ENCODE measurements around the gene NKD1.

The NKD1 gene

DNA sequence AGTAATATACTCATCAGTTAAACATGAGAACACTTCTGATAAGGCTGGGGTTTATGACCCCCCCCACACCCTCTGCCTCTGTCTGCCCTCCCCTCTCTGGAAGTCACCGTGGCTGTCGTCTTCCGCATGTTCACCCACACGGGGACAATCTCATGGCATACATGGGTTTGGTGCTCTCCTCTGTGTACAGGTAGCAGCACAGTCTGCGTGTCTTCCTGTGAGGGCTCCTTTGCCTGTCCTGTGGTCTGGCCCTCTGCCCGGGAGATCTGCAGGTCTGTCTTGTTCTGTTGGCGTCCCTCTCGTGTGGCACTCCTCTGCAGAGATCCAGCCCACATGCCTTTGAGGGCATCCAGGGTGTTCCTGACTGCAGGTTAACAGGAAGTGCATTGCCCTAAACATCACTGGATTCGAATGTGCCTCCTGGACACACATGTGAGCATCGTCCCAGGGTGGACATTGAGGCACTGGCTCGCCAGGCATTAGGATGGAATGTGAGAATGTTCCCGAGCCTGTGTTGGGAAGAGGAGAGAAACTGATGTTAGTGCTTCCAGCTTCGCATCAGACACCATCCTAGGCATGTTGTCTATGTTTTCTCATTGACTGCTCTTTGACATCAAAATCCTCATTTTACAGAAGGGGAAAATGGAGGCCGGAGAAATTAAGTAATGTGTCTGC is 54.5 kb downstream of the NKD1 start:
- DNase-seq, result no peak

DNA sequence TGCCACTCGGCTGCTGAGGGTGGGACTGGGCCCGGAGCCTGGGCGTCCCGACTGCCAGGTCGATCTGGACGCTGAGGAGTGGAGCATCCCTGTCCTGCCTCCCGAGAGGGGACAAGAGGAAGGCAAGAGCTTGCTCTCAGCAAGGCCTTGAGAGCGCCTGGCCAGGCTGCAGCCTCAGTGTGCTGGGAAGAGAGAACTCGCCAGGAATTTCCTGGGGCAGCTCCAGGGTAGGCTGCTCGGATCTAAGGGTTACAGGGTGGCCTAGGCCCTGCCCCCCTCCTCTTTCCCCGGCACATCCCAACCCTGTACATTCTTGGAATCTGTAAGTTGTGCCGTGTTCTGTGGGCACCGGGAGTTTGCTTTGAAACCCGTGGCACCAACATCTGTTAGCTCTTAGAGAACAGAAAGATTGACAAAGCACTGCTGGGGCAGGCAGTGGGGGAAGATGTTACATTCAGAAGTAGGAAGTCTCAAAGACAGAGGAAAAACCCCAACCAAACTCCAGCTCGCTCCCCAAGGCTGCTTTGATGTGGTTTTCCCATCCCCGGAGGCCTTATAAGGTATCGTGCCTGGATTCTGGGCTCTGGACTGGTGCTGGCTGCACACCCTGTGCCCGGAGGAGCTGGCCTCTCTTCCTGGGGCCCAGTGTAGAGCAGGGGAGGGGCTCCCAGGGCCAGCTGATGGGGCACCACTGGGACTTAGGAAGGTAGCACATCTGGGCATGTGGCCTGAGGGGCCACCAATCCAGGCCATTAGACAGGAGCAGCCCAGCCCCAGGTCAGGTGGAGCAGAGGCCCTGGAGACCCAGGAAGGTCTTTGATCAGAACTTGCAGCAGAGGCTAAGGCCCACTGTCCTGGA is 55.2 kb downstream of the NKD1 start:
- no peak for DNase-seq

DNA sequence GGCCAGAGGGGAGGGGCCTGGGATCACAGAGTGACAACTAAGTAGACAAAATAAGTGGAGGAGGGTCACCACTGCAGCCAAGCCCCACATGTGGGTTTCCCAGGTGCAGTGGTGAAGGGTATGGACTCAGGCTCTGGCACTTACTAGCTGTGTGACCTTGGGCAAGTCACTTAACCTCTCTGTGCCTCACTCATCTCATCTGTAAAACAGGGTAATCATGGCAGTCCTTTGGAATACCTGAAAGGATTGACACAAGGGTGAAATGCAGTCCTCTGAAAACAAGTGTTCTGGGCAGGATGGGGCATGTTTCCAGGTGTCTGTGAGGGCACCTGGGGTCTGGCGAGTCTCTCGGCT is 55.8 kb downstream of the NKD1 start:
- no peak for DNase-seq

DNA sequence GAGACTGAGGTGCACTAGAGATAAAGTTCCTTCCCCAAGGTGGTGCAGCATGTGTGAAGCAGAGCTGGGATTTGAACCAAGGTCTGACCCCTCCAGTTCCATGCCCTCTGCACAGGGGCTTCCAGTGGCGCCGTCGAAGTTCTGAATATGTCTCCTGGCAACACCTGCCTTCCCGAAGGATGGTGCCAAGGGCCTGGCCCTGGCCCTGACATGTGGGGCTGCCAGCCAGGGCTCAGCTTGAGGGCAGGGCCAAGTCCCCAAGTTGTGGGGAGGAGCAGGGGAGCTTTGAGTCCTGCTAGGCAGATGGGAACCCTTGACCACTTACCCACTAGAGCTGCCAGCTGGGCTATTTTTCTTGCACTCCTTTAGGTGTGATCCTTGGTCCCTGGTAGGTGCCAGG is 56.4 kb downstream of the NKD1 start:
- DNase-seq, result no peak

DNA sequence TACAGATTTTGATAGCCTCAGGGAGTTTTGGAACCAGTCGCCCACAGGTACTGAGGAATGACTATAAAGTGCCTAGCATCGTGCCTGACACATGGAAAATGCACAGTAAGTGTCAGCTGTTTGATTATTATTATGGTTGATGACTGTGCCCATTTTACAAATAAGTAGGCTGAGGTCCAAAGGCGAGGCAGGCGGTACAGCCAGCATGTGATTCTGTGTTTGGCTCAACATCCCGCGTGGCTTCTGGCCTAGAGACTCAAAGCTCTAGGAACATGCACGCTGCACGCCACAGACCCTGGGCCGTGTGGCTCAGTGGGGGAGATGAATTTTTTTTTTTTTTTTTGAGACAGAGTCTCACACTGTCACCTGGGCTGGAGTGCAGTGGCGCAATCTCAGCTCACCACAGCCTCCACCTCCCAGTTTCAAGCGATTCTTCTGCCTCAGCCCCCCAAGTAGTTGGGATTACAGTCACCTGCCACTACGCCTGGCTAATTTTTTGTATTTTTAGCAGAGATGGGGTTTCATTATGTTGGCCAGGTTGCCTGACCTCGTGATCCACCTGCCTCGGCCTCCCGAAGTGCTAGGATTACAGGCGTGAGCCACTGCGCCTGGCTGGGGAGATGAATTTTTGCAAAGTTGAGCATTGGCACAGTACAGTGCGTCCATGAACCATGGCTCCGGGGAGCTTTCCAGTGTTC is 57.7 kb downstream of the NKD1 start:
- no peak for DNase-seq

DNA sequence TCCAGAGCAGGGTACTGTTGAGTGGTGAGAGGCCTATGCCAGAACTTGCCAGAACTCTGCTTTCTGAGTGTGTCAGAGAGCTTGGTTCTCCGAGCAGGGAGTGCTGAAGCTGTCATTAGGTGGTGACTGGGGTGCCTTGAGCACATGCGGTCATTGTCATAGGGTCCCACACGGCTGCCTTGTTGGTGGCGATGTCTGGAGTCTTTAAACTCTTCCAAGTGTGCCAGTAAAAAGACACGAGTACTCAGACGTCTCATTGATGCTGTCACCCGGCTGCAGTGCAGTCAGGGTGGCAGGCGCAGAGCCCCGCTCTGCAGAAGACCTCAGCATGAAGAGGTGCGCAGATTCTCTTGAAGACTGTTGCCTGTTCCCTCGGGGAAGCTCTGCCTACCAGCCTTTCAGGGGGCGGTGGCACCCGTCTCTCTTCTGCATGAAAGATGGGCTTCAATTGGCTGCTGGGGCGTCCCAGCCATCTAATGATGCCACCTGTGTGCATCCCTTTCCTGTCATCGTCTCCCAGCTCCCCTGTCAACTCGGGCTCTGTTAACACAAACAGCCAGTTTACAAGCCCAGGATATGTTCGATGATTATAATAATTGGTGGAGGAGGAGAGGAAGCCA is 58.3 kb downstream of the NKD1 start:
- peak; percentile 5 for DNase-seq

DNA sequence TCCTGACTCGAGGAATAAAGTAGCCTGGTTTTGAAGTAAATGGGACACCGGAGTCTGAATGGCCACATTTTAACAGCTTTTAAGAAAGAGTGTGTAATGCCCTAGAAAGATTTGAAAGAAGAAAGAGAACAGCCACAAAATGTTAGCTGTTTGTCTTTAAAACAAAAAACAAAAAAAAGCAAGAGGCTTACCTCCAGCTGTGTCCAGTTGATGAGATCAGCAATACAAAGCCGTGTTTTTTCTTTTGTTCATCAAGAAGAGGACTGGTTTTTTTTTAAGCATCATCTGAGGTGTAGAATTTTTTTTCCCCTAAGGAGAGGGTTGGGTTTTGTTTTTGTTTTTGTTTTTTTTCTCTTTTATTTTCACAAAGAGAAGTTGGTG is 58.8 kb downstream of the NKD1 start:
- no peak for DNase-seq

DNA sequence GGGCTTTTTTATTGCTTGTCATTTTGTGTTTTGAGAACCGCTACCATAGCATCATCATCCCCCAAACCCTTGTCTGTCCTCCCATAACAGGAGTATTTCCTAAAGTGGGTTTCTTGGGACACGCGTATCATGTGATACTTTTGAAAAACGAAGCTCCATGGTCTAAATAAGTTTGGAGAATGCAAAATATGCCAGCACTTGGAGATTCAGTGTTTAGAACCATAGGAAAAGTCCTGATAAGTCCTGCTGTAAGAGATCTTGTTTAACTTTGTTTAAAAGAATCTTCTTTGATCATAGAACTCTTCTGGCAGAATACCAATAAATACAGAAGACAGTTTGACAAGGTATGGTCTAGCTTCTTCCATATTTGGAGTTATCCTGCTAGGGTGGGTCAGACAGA is 59.3 kb downstream of the NKD1 start:
- no peak for DNase-seq

DNA sequence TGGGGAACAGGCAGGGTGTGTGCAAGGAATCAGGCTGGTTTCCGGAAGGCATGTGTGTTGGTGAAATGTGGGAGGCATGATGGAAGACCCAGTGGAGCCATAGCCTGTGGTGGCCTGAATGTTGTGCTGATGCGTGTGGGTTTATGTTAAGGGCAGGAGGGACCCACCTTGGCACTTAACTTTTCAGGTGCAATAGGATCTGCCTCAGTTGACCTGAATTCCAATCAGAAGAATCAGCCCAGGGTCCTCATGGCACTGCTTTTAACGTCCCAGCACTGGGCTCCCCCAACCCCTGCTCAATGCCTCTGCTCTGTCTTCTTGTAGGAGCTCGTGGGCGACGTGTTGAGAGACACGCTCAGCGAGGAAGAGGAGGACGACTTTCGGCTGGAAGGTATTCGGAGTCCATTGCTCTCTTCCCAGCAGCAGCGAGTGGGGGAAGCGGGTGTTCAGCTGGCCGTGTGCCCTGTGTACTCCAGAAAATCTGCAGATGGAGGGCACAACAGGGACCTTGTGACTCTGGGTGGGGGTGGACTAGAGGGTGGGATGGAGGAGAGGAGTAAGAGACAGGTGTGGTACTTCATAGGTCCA is 59.9 kb downstream of the NKD1 start:
- DNase-seq, result no peak

DNA sequence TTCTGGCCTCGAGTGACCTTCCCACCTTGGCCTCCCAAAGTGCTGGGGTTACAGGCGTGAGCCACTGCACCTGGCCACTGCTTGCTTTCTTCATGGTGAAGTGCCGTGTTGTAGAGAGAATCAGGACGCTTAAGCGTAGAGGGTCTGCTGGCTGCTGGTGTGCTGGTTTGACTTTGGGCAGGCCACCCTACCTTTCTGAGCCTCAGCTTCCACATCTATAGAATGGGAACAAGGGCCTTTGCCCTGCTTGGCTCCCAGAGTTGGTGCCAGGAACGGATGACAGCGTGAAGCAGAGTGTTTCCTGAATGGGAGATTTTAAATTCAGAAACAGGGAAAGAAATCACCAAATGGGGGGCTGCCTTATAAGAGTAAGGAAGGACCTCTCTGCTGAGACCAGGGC is 60.9 kb downstream of the NKD1 start:
- no peak for DNase-seq

DNA sequence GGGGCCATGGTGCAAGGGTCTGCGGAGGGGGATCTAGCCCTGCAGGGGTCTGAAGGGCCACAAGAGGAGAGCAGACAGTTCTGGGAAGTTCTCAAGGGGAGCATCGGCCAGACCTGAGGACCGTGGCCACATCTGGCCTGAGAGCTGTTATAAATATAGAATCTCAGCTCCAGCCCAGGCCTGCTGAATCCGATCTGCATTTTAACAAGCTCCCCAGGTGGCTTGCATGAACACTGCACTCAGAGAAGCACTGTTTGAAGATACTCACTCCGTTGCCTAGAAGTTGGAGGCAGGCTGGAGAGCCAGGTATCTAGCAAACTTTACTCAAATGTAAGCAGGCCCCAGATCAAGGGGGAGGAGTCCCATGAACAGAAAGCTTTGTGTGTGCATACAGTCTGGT is 61.3 kb downstream of the NKD1 start:
- DNase-seq, result no peak

DNA sequence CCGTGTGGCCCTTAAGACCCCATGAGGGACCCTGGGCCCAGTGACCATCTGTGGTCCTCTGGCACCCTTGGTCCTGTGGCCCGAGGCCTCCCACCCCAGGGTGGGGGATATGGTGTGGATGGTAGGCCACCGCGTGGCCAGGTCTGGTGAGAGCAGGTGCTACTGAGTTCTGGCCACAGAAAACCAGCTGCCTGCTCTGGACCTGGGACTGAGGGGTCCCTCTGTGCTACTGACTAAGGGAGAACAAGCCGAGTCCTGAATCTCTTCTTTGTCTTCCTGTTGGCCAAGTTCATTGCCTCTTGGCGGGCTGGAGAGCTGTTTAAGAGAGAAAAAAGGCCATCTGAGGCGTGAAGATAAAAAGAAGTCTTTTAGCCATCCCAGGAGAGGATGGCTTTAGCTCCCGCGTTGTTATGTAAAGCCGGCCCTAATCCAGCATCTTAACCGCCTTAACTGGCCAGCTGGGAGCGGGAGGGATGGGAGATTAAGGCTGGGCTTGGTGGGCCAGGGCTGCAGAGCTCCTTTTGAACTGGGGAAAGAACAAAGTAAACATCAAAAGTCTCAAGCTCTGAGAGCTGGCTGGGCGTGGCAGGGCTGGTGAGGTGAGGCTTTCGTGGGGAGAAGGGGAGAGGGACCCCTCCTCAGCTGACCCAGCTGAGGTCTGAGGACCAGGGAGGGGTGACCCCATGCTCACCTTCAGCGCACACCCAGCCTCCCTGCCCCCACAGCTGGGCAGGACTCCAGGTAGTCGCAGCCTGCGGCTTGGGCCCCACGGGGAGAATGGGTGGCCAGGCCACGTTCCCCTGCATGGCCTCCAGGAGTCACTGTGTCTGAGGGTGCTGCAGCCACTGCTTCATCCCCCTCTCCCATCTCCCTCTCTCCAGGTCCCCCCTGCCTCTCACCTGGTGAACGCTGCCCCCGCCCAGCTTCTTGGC is 62.4 kb downstream of the NKD1 start:
- DNase-seq, result no peak

DNA sequence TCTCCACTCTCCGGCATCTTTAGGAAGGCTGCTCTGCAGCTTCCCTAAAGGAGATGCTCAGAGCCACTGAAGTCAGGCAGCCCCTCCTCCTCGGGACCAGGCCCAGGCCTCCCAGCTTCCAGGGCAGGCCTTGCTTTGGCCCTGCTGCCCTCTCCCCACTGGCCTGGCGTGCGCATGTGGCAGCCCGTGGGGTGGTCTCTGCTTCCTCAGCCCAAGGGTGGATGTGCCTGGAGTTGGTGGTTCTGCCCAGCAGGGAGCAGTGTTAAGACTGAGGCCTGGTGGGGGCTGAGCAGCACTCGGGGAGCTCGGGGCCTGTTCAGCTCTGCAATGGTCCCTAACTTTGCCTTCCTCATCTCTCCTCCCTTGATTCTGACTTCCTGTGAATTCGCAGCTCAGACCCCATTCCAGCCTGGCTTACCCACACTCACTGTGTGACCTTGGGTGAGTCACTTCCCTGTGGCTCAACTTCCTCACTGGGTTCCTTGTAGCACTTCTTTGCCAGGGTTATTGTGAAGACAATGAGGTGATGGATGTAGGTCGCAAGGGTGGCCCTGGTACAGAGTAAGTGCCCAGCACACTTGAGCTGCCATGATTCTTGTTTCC is 63.2 kb downstream of the NKD1 start:
- DNase-seq, result no peak

DNA sequence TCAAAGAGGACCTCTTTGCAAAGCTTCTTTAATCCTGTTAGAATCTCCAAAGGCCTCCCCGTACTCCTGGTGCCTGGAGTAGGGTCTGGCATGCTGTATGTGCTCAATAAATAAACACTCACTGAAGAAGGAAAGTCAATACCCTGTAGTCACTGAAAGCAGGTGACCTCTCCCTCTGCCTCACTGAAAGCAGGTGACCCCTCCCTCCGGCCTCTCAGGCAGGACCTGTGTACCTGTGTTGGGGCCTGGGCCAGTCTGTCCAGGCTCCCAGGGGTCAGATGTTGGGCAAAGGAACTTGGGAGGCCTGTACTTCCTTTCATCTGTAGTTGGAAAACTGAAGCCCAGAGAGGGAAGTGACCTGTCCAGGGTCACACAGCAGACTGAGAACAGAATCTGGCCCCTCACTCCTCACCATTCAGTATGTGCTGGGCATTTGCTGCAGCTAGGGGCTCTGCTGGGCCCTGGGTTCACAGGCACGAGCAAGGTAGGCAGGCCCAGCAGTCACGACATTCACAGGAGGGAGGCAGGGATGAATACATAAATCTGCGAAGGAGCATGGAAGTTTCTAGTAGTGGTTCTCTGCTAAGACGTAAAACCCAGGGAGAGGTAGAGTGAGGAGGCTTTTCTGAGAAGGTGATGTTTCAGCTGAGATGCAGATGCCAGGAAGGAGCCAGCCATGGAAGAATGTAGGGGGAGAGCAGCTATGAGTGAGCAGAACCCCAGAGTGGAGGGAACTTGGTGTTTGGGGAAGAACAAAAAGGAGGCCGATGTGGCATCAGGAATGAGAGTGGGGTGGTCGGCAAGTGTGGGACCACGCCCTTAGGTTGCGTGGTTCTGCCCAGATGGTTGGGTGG is 64.0 kb downstream of the NKD1 start:
- DNase-seq, result no peak

DNA sequence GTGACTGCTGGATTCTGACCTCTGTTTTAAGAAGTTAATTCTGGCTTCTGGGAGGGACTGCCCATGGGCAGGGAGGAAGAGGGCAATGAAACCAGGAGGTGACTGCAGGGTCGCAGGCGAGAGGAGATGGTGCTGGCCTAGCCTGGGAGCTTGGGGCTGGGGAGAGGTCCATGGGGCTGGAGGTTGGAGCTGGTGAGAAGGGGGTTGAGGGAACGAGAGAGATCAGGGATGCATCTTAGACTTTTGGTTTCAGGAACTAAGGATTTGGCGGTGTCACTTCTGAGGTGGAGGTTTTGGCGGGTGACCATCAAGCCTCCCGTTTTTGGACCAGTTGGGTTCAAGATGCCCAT is 64.6 kb downstream of the NKD1 start:
- DNase-seq, result no peak

DNA sequence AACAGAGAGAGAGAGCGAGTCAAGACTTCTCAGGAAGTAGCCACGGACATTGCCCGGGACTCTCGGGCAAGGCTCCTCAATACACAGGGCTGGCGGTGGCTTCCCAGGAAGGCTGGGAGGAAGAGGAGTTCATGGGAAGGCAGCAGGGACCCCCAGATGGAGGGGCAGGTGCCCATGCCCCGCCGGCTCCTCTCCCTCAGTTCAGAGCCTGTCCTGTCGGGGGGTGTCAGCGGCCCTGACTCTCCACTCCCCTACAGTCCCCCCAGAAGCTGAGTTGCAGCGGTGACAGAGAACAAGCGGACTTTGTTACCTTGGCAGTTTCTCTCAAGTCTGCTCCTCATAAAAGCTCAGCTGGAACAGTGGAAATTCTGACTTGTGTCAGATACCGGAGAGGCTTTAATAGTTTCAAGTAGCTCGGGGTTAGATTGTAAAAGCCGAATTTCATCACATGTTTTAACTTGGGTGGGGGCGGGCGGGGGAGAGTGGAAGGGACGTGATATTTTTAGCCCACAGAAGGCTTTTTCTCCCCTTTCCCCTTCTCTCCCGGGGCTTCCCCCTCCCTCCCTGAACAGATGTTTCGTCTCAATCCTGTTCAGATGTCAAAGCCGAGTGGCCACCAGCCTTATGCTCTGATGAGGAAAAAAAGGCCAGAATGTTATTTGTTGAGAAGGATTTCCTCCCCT is 65.2 kb downstream of the NKD1 start:
- no peak for DNase-seq

DNA sequence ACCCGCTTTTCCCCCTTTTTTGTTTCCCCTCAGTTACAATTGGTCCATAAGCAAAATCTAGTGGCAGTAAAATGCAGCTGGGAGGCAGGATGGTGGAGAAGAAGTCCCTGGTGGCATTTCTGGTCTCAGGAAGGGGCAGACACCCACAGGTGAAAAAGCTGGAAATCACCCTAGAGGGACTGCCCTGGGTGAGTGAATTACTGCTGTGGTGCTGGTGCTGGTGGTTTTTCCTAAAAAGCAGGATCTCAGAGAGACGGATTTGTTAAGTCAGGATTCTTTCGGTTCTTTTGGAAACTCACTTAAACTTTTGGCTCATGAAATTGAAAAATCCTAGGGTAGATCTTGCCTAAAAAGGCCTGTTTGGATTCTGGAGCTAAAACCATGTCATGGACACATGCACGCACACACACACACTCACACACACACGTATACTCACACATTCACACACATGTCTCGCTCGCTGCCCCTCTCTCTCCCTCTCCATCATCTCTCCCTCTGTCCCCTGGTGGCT is 65.8 kb downstream of the NKD1 start:
- DNase-seq, result no peak

DNA sequence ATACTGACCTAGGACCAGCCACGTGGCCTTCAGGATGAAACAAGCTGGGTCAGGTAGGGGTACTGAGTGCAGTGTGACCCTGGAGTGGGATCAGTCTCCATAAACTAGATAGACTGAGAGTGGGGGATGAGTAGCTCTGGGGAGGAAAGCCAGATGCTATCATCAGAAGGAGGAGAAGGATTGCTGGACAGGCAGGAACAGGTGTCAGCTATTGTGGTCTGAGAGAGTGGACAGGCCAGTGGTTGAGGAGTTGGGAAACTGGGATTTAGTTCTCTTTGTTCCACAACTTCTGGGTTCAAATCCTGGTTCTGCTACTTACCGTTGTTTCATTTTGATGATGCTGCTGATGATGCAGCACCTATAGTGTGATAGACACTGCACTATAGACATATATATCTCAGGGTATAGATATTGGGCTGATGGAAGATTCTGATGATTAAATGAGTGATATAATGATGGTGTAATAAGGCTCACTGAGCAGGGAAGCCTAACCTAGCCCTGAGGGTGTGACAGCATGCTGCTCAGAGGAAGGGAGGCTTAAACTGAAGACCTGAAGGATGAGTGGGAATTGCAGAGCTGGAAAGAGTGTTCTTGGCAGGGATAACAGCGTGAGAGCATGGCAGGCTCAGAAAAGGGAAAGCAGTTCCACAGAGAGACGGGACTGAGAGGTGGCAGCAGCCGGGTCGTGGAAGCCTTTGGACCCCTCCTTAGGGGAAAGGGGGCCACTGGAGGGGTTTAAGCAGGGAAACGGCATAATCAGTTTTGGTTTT is 66.9 kb downstream of the NKD1 start:
- no peak for DNase-seq

DNA sequence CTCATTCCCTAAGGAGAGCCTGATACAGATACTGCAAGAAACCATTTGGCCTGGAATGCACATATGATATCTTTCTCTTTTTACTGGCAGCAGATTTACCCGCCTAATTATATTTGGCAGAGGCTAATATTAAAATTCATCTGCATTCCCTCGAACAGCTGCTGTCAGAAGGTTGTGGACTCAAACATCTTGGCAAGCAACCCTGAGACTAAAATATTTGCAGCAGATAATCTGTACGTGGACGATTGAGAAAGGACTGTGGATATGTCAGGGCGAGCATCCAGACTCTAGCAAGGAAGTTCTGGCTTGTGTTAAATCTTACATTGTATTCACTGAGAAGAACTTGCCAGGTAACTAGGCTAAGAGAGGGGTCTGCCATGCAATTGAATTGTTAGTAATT is 67.7 kb downstream of the NKD1 start:
- DNase-seq, result no peak
